OCI-LY3 (cell line): ENCODE measurements around the gene INSYN2A.

ENCODE experiments used
- CTCF ChIP-seq: fragments of 200-600, 300-600 bp; sonication (generic); IDR thresholded peaks from 2 replicates; pipeline ENCODE4 v1.5.1; 2014; ENCODE audit warnings: antibody characterized with exemption, low read length, low read depth
- EZH2phosphoT487 ChIP-seq: fragments of 200-600 bp; shearing (Covaris generic); IDR thresholded peaks from 2 replicates; pipeline ENCODE4 v1.6.1; 2018; ENCODE audit warnings: antibody characterized with exemption, mixed run types, low read depth

GRCh38 chr10:127195041-127195506 lies 1.3 kb downstream of the INSYN2A start:
- TF ChIP-seq CTCF = no peak
- TF ChIP-seq EZH2phosphoT487 = no peak
